GM19025 (cell line): ENCODE results near the gene TAF11L14.
"Not testable (repeated sequence)": the region's sequence is repeated elsewhere in the genome, so short reads cannot be mapped to it uniquely, and the experiment has no call there.

Experiments
- ATAC-seq: cut with Tn5 transposase; IDR thresholded peaks from one replicate; pipeline ENCODE4 v1.9.1; 2021; ENCODE audit warnings: mild to moderate bottlenecking, low read depth, moderate library complexity; ENCODE audit not compliant: unreplicated experiment

TAF11L14 gene

DNA sequence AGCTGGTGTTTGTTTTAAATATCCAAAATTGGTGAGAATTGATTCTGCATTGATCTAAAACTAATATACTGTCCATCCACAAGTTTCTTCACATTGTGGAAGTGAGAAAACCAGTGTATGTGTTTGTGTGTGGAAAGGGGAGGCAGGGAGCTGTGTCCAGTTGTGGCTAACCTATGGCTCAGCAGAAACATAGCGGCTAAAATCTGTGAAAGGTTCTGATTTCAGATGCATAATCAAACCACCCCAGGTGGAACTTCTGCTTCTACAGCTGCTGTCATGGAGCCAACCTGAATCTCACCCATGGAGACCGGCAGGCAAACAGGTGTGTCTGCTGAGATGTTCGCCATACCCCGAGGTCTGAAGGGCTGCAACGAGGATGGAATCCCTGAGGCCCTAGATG is at the start of gene TAF11L14:
Gene TAF11L14, plus strand, starts transcription at position 301 of the 400 bp plus-strand sequence.
- no peak for ATAC-seq

DNA sequence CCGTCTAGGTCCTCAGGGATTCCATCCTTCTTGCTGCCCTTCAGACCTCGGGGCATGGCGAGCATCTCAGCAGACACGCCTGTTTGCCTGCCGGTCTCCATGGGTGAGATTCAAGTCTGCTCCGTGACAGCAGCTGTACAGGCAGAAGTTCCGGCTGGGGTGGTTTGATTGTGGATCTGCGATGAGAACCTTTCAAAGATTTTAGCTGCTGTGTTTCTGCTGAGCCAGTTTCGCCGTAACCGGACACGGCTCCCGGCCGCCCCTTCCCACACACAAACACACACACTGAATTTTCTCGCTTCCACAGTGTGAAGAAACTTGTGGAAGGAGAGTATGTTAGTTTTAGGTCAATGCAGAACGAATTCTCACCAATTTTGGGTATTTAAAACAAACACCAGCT is 48.6 kb upstream of the TAF11L14 start, which contains the start of gene TAF11L7:
Gene TAF11L7, minus strand, starts transcription at position 101 of the 400 bp plus-strand sequence.
- ATAC-seq, result not testable (repeated sequence)

DNA sequence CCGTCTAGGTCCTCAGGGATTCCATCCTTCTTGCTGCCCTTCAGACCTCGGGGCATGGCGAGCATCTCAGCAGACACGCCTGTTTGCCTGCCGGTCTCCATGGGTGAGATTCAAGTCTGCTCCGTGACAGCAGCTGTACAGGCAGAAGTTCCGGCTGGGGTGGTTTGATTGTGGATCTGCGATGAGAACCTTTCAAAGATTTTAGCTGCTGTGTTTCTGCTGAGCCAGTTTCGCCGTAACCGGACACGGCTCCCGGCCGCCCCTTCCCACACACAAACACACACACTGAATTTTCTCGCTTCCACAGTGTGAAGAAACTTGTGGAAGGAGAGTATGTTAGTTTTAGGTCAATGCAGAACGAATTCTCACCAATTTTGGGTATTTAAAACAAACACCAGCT is 43.4 kb upstream of the TAF11L14 start, which contains the start of gene TAF11L8:
Gene TAF11L8, minus strand, starts transcription at position 101 of the 400 bp plus-strand sequence.
- ATAC-seq, result not testable (repeated sequence)

DNA sequence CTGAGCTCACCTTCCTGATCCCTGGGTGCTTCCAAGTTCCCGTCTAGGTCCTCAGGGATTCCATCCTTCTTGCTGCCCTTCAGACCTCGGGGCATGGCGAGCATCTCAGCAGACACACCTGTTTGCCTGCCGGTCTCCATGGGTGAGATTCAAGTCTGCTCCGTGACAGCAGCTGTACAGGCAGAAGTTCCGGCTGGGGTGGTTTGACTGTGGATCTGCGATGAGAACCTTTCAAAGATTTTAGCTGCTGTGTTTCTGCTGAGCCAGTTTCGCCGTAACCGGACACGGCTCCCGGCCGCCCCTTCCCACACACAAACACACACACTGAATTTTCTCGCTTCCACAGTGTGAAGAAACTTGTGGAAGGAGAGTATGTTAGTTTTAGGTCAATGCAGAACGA is 40.0 kb upstream of the TAF11L14 start, which contains the start of gene TAF11L9:
Gene TAF11L9, minus strand, starts transcription at position 140 of the 400 bp plus-strand sequence.
- ATAC-seq, result not testable (repeated sequence)

DNA sequence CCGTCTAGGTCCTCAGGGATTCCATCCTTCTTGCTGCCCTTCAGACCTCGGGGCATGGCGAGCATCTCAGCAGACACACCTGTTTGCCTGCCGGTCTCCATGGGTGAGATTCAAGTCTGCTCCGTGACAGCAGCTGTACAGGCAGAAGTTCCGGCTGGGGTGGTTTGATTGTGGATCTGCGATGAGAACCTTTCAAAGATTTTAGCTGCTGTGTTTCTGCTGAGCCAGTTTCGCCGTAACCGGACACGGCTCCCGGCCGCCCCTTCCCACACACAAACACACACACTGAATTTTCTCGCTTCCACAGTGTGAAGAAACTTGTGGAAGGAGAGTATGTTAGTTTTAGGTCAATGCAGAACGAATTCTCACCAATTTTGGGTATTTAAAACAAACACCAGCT is 36.5 kb upstream of the TAF11L14 start, which contains the start of gene TAF11L10:
Gene TAF11L10, minus strand, starts transcription at position 101 of the 400 bp plus-strand sequence.
- ATAC-seq, result not testable (repeated sequence)

DNA sequence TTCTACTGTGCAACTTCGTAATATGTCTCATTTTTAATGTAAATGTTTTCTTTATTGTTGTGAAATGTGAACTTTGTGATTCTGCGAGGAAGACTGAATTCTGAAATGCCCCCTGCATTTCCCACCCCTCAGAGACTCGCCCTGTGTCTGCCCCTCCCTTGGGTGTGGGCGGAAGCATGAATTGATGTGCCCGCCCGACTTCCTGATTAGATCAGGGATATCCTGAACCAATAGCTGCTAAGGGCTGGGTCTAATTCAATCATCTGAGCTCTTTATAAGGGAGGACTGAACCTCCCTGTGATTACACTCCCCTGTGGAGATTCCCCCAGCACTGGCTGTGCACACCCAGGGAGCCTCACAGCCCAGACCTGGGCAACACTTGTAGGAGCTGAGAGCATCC is 30.4 kb upstream of the TAF11L14 start, which contains the start of gene TAF11L11:
Gene TAF11L11, plus strand, starts transcription at position 304 of the 400 bp plus-strand sequence.
- not testable (repeated sequence) for ATAC-seq

DNA sequence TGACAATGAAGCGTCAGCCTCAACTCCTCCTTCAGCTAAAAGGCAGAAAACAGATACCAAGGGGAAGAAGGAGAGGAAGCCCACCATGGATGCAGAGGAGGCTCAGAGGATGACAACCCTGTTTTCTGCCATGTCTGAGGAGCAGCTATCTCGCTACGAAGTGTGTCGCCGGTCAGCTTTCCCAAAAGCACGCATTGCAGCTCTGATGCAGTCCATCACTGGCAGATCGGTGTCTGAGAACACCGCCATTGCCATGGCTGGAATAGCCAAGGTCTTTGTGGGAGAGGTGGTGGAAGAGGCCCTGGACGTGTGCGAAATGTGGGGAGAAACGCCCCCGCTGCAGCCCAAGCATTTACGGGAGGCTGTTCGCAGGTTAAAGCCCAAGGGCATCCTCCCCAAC is 29.3 kb upstream of the TAF11L14 start:
- ATAC-seq, result no peak

DNA sequence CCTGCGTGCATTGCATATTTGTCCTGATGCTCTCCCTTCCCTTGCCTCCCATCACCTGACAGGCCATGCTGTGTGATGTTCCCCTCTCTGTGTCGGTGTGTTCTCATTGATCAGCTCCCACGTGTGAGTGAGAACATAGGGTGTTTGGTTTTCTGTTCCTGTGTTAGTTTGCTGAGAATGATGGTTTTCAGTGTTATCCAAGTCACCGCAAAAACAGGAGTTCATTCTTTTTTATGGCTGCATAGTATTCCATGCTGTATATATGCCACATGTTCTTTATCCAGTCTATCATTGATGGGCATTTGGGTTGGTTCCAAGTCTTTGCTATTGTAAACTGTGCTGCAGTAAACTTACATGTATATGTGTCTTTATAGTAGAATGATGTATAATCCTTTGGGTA is 26.8 kb upstream of the TAF11L14 start:
- not testable (repeated sequence) for ATAC-seq

DNA sequence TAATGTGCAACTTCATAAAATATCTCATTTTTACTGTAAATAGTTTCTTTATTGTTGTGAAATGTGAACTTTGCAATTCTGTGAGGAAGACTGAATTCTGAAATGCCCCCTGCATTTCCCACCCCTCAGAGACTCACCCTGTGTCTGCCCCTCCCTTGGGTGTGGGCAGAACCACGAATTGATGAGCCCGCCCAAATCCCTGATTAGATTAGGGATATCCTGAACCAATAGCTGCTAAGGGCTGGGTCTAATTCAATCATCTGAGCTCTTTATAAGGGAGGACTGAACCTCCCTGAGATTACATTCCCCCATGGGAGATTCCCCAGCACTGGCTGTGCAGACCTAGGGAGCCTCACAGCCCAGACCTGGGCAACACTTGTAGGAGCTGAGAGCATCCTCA is 24.2 kb upstream of the TAF11L14 start, which contains the start of gene TAF11L12:
Gene TAF11L12, plus strand, starts transcription at position 301 of the 400 bp plus-strand sequence.
- ATAC-seq, result not testable (repeated sequence)

DNA sequence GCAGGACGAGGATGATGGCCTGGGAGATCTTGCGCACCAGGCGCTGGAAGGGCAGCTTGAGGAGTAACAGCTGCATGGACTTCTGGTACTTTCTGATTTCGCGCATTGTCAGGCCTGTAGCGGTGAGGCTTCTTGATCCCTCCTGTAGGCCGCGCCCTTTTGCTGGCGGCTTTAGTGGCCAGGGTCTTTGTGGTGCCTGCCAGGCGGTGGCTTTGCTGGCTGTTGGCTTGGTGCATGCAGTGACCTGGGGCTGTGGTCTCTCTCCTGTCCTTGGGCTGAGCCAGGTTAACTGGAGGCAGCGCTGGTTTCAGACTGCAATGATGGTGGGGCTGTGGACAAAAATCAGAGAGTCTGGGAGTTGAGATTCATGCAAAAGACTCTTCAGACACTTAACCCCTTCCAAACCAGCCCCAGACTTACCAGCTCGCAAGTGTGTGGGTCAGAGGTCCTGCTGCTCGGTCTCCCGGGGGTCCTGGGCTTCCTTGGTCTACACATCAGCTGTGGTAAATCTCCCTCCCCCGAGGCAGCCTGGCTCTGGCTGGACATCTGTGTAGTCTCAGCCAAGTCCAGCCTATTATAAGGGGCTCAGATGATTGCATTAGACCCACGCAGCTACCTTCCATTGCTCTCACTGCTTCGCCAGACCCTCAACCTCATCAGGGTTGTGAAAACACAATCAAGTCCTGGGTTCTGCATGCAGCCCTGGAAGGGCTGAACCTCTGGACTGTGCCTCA is 19.2 kb upstream of the TAF11L14 start:
- ATAC-seq, result no peak

DNA sequence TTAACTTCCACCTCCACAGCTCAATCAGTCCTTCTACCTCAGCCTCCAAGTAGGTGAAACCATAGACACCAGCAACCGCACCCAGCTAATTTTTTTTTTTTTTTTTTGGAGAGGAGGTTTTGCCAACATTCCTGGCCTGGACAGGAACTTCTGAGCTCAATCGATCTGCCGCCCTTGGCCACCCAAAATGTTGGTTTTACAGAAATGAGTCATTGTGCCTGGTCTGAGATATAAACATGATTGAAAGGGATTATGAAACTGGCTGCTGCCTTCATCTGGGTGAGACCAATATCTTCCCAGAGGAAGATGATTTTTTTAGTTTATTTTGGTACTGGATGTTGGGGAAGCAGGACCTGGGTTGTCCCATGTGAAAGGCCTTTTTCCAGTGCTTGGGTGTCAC is 14.9 kb upstream of the TAF11L14 start:
- ATAC-seq, result no peak

DNA sequence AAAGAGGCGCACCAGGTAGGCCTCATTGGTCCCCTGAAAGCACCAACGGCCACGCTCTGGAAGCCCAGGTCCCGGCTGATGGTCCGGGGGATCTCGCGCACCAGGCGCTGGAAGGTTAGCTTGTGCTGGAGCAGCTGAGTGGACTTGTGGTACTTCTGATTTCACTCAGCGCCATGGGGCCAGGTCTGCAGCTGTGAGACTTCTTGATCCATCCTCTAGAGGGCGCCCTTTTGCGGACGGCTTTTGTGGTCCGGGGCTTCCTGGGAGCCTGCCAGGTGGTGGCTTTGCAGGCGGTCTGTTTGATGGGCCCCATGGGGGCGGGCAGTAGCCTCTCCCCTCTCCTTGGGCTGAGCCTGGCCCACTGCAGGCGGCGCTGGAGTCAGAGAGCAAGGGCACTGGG is 13.6 kb upstream of the TAF11L14 start:
- ATAC-seq, result no peak

DNA sequence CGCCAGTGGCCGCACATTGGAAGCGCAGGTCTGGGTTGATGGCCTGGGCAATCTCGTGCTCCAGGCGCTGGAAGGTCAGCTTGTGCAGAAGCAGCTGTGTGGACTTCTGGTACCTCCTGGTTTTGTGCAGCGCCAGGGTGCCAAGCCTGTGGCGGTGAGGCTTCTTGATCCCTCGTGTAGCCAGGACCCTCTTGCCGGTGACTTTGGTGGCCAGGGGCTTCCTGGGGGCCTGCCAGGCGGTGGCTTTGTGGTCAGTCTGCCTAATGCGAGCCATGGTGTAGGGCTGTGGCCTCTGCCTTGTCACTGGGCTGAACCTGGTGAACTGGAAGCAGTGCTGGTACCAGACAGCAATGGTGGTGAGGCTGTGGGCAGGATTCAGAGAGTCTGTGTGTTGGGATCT is 8.6 kb upstream of the TAF11L14 start:
- ATAC-seq, result no peak

DNA sequence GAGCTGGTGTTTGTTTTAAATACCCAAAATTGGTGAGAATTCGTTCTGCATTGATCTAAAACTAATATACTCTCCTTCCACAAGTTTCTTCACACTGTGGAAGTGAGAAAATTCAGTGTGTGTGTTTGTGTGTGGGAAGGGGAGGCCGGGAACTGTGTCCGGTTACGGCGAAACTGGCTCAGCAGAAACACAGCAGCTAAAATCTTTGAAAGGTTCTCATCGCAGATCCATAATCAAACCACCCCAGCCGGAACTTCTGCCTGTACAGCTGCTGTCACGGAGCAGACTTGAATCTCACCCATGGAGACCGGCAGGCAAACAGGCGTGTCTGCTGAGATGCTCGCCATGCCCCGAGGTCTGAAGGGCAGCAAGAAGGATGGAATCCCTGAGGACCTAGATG is 2.5 kb upstream of the TAF11L14 start, which contains the start of gene TAF11L13:
Gene TAF11L13, plus strand, starts transcription at position 301 of the 400 bp plus-strand sequence.
- not testable (repeated sequence) for ATAC-seq

DNA sequence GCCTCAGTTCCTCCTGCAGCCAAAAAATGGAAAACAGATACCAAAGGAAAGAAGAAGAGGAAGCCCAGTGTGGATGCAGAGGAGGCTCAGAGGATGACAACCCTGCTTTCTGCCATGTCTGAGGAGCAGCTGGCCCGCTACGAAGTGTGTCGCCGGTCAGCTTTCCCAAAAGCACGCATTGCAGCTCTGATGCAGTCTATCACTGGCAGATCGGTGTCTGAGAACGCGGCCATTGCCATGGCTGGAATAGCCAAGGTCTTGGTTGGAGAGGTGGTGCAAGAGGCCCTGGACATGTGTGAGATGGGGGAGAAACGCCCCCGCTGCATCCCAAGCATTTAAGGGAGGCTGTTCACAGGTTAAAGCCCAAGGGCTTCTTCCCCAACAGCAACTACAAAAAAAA is 15.0 kb downstream of the TAF11L14 start:
- ATAC-seq, result not testable (repeated sequence)

DNA sequence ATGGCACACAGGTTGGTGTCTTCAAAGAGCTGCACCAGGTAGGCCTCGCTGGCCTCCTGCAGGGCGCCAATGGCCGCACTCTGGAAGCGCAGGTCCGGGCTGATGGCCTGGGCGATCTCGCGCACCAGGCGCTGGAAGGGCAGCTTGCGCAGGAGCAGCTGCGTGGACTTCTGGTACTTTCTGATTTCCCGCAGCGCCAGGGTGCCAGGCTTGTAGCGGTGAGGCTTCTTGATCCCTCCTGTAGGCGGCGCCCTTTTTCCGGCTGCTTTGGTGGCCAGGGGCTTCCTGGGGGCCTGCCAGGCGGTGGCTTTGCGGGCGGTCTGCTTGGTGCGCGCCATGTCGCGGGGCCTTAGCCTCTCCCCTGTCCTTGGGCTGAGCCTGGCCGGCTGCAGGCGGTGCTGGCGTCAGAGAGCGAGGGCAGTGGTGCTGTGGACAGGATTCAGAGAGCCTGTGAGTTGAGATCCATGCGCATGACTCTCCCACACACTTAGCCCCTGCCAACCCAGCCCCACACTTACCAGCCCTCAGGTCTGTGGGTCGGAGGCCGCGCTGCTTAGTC is 21.0 kb downstream of the TAF11L14 start:
- ATAC-seq, result not testable (repeated sequence)

DNA sequence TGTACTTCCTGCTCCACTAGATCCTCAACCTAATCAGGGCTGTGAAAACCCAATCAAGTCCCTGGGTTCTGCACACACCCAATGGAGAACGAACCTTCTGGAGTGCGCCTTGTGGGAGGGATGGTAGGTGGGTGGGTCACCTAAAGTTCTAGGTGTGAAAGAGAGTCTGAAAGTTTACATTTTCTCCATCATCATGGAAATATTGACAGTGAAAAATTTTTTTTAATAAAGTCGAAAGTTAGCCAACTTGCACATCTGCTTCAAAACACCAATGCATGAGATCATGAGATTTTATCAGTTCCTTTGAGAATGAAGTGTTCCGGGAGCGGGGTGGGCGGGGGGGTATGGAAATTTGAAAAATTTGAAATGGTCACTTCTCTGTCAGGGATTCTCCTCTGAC is 21.7 kb downstream of the TAF11L14 start:
- ATAC-seq, result no peak

DNA sequence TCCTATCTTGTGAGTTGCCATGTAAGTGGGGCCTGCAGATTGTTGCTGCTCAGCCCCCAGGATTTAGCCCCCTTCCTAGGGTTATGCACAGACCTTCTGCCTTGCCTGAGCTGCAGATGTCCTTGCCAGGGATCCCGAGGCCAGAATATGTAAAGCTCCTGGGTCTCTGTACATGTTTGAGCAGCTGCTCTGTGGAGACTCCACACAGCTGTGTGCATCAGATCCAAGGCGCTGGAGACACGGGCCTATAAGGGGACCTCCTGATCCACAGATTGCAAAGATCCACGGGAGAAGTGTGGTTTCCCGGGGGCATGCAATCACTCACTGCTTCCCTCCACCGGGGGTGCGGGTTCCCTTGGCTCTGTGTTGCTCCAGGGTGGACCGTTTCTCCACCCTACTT is 28.9 kb downstream of the TAF11L14 start:
- no peak for ATAC-seq

DNA sequence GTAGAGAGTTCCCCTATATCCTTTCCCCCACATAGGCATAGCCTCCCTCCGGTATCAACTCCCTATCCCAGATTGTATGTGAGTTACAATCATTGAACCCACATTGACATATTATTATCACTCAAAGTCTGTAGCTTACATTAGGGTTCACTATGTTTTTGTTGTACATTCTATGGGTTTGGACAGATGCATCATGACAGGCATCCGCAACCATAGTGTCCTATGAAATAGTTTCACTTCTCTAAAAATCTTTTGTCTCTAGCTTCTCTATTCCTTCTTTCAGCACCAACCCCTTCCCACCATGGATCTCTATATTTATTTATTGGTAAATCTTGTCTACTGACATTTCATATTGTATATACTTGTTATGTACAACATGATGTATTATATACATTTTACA is 31.6 kb downstream of the TAF11L14 start:
- no peak for ATAC-seq

DNA sequence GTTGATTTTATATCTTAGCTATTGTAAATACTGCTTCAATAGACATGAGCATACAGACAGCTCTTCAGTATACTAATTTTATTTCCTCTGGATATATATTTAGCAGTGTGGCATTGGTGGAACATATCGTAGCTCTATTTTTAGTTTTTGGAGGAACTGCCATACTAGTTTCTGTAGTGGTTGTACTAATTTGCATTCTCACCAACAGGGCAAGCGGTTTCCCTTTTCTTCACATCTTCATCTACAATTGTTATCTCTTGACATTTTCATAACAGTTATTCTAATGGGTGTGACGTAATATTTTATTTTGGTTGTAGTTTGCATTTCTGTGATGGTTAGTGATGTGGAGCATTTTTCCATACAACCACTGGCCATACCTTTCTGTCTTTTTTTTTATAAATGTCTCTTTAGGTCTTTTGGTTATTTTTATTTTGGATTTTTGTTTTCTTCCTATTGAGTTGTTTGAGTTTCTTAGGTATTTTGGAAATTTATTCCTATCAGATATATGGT is 32.5 kb downstream of the TAF11L14 start:
- no peak for ATAC-seq

DNA sequence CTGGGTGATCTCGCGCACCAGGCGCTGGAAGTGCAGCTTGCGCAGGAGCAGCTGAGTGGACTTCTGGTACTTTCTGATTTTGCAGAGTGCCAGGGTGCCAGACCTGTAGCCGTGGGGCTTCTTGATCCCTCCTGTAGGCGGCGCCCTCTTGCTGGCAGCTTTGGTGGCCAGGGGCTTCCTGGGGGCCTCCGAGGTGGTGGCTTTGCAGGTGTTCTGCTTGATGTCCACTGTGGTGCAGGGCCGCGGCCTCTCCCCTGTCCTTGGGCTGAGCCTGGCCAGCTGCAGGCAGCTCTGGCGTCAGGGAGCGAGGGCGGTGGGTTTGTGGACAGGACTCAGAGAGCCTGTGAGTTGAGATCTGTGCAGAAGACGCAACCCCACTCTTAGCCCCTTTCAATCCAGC is 36.1 kb downstream of the TAF11L14 start:
- ATAC-seq, result no peak
